Heart right ventricle (tissue), 16 donors: Measurements from ENCODE around the gene MTRFR. TPM values are rescaled to one million over a fixed set of nuclear protein-coding genes. Genes with fewer than 3 reads are reported as not detected.

Experiments used
- ATAC-seq, 8 donors: fragments of 200-7000 bp; cut with Tn5 transposase; one replicate each; pipeline ENCODE4 v1.9.1; 2020; ENCODE audit warnings: mild to moderate bottlenecking in 8 of 8, moderate library complexity in 8 of 8, moderate number of reproducible peaks in 1 of 8
- DNase-seq, 2 donors: peaks; one replicate each; pipeline ENCODE4 v3.0.0-alpha.2; 2020
- H3K27ac ChIP-seq, 10 donors: fragments of 200-600 bp; sonication (generic) in 2 of 10; one replicate each; pipeline versions ENCODE4 v1.5.0 to v1.8.0; 2020 to 2022; ENCODE audit warnings: mild to moderate bottlenecking in 3 of 10
- H3K27me3 ChIP-seq, 7 donors: fragments of 200-600 bp; one replicate each; pipeline ENCODE4 v1.8.0; 2021 to 2022; ENCODE audit warnings: mild to moderate bottlenecking in 2 of 7
- H3K36me3 ChIP-seq, 9 donors: fragments of 200-600 bp; sonication (generic) in 1 of 9; one replicate each; pipeline versions ENCODE4 v1.5.0 to v1.8.0; 2020 to 2022; ENCODE audit warnings: mild to moderate bottlenecking in 2 of 9
- H3K4me1 ChIP-seq, 9 donors: fragments of 200-600 bp; sonication (generic) in 1 of 9; one replicate each; pipeline versions ENCODE4 v1.5.0 to v1.8.0; 2020 to 2022; ENCODE audit warnings: mild to moderate bottlenecking in 4 of 9
- H3K4me3 ChIP-seq, 10 donors: fragments of 200-600 bp; sonication (generic) in 2 of 10; one replicate each; pipeline versions ENCODE4 v1.5.0 to v1.8.0; 2020 to 2022; ENCODE audit warnings: mild to moderate bottlenecking in 7 of 10, moderate library complexity in 2 of 10
- H3K9me3 ChIP-seq, 11 donors: fragments of 200-600 bp in 10 of 11; sonication (generic) in 2 of 11; one replicate each; pipeline versions ENCODE4 v1.5.0 to v1.8.0; 2013 to 2022; ENCODE audit warnings: mild to moderate bottlenecking in 2 of 11, control low read depth in 1 of 11, moderate library complexity in 1 of 11
- WGBS, 2 donors: extraction: QIAGEN DNeasy Blood & Tissue Kit; methylation state at CpG; one replicate each; pipeline ENCODE4 v1.1.7; 2013; ENCODE audit warnings: inconsistent platforms in 1 of 2; 5-methylcytosine and 5-hydroxymethylcytosine counted together
- intact Hi-C, 10 donors: fragments of 100-400 bp; cut with DNase I; formaldehyde crosslinking; loops; one replicate each; pipeline versions ENCODE4 v1.11.1 to v1.14.2; 2022
- polyA plus RNA-seq, 2 donors: library from polyadenylated mRNA; stranded (reverse); fragments of 200-250 nt; gene quantifications; one replicate each; pipeline ENCODE4 v1.2.3, GENCODE V29; 2013
- total RNA-seq, 10 donors: library from RNA; stranded (reverse); fragmentation: NEBNext Ultra II Directional in 3 of 10; extraction: Animal tissue kit (Norgen Biotek cat#: 25700) in 3 of 10; gene quantifications; one replicate each; pipeline versions ENCODE4 v1.2.1 to v1.2.4, GENCODE V29; 2021 to 2023
- TF ChIP-seq, protein P1 (sequence below), 9 donors: fragments of 200-600 bp; sonication (generic) in 2 of 9; IDR thresholded peaks; one replicate each; pipeline versions ENCODE4 v1.5.0 to v1.8.0; 2021 to 2022; ENCODE audit warnings: antibody characterized with exemption in 9 of 9, mild to moderate bottlenecking in 5 of 9, moderate library complexity in 1 of 9
- donor health status: Arrhythmogenic right ventricular cardiomyopathy.
- donor health status: ischemic (EF 13 %, LVEDD 7.1; RV severe dilation, severe dysfunction).
- donor health status: healthy with polysubstance abuse.
- donor health status: DM: no; HTN: yes; CAD: no.
- donor health status: DM: no; HTN: no; CAD: no.
- donor health status: ischemic (EF 25% LVEDD 6.9; RV normal size, moderate dysfunction).
- donor health status: ischemic (EF 25% LVEDD 5.7; RV mildly dilated, moderate dysfunction).
- donor health status: healthy.
- donor health status: DM: yes; HTN: yes; CAD: no.
- donor health status: Ischemic cardiomyopathy.
- donor health status: ischemic (EF 35%, LVEDD 5.7; RV mildly dilated, moderate dysfunction).
- donor health status: nonischemic (EF 11% LVEDD 7.7; RV severe dilation, severe dysfunction).
- donor health status: DM: yes; HTN: yes; CAD: no.
- donor health status: PGD.
- donor health status: ischemic (EF 29% LVEDD 5.4; RV normal size, mild dysfunction).
- donor health status: nonischemic (EF 23%, LVEDD 6.1; RV moderate dilation, normal function).

MTRFR gene
- total and polyA plus RNA-seq, 12 donors: 9.5 to 20.9 (median 11.1) TPM

- ATAC-seq (no peak), DNase-seq (no peak)
- WGBS, 2 donors: 88 to 92% methylated on average over 19 of the region's 19 CpGs
- TF ChIP-seq, protein P1, sequence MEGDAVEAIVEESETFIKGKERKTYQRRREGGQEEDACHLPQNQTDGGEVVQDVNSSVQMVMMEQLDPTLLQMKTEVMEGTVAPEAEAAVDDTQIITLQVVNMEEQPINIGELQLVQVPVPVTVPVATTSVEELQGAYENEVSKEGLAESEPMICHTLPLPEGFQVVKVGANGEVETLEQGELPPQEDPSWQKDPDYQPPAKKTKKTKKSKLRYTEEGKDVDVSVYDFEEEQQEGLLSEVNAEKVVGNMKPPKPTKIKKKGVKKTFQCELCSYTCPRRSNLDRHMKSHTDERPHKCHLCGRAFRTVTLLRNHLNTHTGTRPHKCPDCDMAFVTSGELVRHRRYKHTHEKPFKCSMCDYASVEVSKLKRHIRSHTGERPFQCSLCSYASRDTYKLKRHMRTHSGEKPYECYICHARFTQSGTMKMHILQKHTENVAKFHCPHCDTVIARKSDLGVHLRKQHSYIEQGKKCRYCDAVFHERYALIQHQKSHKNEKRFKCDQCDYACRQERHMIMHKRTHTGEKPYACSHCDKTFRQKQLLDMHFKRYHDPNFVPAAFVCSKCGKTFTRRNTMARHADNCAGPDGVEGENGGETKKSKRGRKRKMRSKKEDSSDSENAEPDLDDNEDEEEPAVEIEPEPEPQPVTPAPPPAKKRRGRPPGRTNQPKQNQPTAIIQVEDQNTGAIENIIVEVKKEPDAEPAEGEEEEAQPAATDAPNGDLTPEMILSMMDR (IDR thresholded peaks at IDR 0.05): no peak
- peaks cover 0 to 55% (median 10%) of the 10 kb centered on the region in 9 donors for H3K36me3 ChIP-seq
- no peaks in the 10 kb centered on the region for H3K9me3 ChIP-seq
- H3K4me1 ChIP-seq: peaks cover 3 to 37% (median 30%) of the 10 kb centered on the region in 9 donors
- no peaks in the 10 kb centered on the region for H3K27me3 ChIP-seq
- no peak overlapping the region for H3K27ac ChIP-seq
- no peak overlapping the region for H3K4me3 ChIP-seq
- intact Hi-C loops: loop anchor here in 2 of 10 donors (10.0 kb wide), 2 partner anchors 88 to 328 kb away; no protein-coding TSS in a partner anchor
Observed at GRCh38 chr12:123266679-123267277, 33.5 kb downstream of the MTRFR start.

- ATAC-seq (no peak), DNase-seq (no peak)
- Histone ChIP-seq H3K36me3 (peaks cover 0 to 48% (median 6%) of the 10 kb centered on the region in 9 donors), H3K9me3 (no peaks in the 10 kb centered on the region), H3K27me3 (no peaks in the 10 kb centered on the region), H3K4me3 (peak overlapping the region in 2 of 10 donors; percentile 14 to 20), H3K4me1 (peaks cover 3 to 41% (median 34%) of the 10 kb centered on the region in 9 donors), H3K27ac (peak overlapping the region in 8 of 10 donors; percentile 24 to 90 (median 84))
- intact Hi-C loops: loop anchor here in 2 of 10 donors (10.0 kb wide), 2 partner anchors 87 to 327 kb away; no protein-coding TSS in a partner anchor
- 91 to 93% methylated on average over 7 of the region's 7 CpGs for WGBS, 2 donors
- TF ChIP-seq, protein P1 (IDR thresholded peaks at IDR 0.05): no peak
Observed at GRCh38 chr12:123267335-123267920, 34.2 kb downstream of the MTRFR start.

DNA sequence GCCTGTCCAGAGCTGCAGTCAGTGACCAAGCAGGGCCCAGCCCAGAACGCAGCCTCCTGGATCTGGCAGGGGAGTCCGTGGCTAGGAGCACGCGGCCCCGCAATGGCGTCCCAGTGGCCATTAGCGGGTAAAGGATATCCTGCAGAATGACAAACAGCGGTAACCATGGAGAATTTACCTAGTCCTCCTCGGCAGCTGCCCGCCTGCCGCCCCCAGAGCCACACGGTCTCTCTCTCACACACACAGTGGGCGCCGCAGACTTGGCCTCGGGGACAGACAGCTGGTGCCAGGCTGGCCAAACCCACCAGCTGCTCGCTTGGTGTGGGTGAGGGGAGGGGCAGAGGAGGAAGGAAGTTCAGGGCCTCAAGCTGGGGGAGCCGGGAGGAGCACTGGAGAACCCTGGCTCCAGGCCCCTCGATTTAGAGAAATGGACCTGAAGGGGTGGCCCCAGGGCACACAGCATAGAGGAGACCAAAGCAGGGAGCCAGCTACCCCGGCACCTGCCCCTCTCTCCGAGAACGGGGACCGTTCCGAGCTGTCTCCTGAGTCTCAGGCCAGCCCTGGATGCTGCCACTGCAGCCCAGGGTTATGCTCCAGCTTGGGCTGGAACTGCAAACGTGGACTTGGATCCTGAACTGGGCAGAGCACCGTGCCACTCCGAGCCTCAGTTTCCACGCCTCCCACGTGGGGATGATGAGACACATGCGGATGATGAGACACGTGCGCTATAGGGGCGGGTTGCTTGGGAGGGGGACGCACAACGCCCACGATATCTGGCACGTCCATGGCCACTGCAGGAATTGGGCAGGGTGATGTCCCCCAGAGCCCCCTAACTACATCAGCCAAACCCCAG lies 35.0 kb downstream of the MTRFR start:
- no peaks in the 10 kb centered on the region for H3K9me3 ChIP-seq

More for the DNA sequence above, 35.0 kb downstream of the MTRFR start:
- peak overlapping the region in 8 of 10 donors; percentile 77 to 90 (median 84) for H3K27ac ChIP-seq
- peaks cover 3 to 43% (median 36%) of the 10 kb centered on the region in 9 donors for H3K4me1 ChIP-seq
- TF ChIP-seq, protein P1 (IDR thresholded peaks at IDR 0.05): no peak
- H3K36me3 ChIP-seq: peaks cover 0 to 40% (median 6%) of the 10 kb centered on the region in 9 donors
- ATAC-seq: peak in 6 of 8 donors; percentile 4 to 26 (median 22)
- WGBS, 2 donors: 52 to 70% methylated on average over 36 of the region's 36 CpGs
- DNase-seq: peak; percentile 35 to 46
- H3K27me3 ChIP-seq: no peaks in the 10 kb centered on the region
- intact Hi-C loops: loop anchor here in 2 of 10 donors (10.0 kb wide), 2 partner anchors 87 to 327 kb away; no protein-coding TSS in a partner anchor
- H3K4me3 ChIP-seq: peak overlapping the region in 4 of 10 donors; percentile 14 to 86 (median 46)
